MCF 10A (cell line): ENCODE measurements around the gene ARHGEF26. TPM values are rescaled to one million over a fixed set of nuclear protein-coding genes. Genes with fewer than 3 reads are reported as not detected.

Source experiments
- BruUV-seq: library from RNA; stranded (reverse); fragments of 400-500 nt; replicated peaks from 2 replicates; lab custom pipeline; 2021; lab: Mats Ljungman, UMichigan
- CTCF ChIA-PET: fragments of 300-600 bp; sonication (Branson Sonifier 250); formaldehyde crosslinking; extraction: SDS; loops from one replicate; lab custom pipeline; 2021; ENCODE audit warnings: antibody characterized with exemption, inconsistent platforms; lab: Yijun Ruan, JAX
- POLR2A ChIA-PET: fragments of 300-600, 350-650 bp; sonication (Branson Sonifier 250); formaldehyde crosslinking; extraction: SDS; loops from one replicate; lab custom pipeline; 2020; ENCODE audit warnings: antibody characterized with exemption, inconsistent platforms; lab: Yijun Ruan, JAX
- DNase-seq: peaks from one replicate; pipeline ENCODE4 v3.0.0-alpha.2; 2018; ENCODE audit not compliant: unreplicated experiment
- H3K27ac Mint-ChIP-seq: one replicate; pipeline ENCODE4 v1.8.0; 2022; ENCODE audit warnings: mild to moderate bottlenecking, low read depth, mixed read lengths; ENCODE audit not compliant: unreplicated experiment
- H3K27me3 Mint-ChIP-seq: one replicate; pipeline ENCODE4 v1.8.0; 2022; ENCODE audit warnings: mixed read lengths; ENCODE audit not compliant: insufficient read depth, unreplicated experiment
- H3K36me3 Mint-ChIP-seq: one replicate; pipeline ENCODE4 v1.8.0; 2022; ENCODE audit warnings: mild to moderate bottlenecking, moderate library complexity, mixed read lengths; ENCODE audit not compliant: insufficient read depth, unreplicated experiment
- H3K4me1 Mint-ChIP-seq: one replicate; pipeline ENCODE4 v1.8.0; 2022; ENCODE audit warnings: mixed read lengths; ENCODE audit not compliant: insufficient read depth, unreplicated experiment
- H3K4me3 Mint-ChIP-seq: one replicate; pipeline ENCODE4 v1.8.0; 2022; ENCODE audit warnings: mild to moderate bottlenecking, moderate library complexity, mixed read lengths; ENCODE audit not compliant: unreplicated experiment
- H3K9me3 Mint-ChIP-seq: one replicate; pipeline ENCODE4 v1.8.0; 2022; ENCODE audit warnings: mixed read lengths; ENCODE audit not compliant: unreplicated experiment
- intact Hi-C: fragments of 100-400 bp; cut with micrococcal nuclease; formaldehyde crosslinking; loops from 2 replicates; pipeline ENCODE4 v1.14.1; 2022
- total RNA-seq: library from RNA; stranded (reverse); gene quantifications from 2 replicates; pipeline ENCODE4 v1.2.3, GENCODE V29; 2022
- TF ChIP-seq, protein P1 (sequence below): fragments of 200-600 bp; IDR thresholded peaks from one replicate; pipeline ENCODE4 v1.8.0; 2022; ENCODE audit warnings: antibody characterized with exemption, mild to moderate bottlenecking; ENCODE audit not compliant: unreplicated experiment

Gene ARHGEF26
- total RNA-seq, 1 experiment from 2014 or later, result 0.63 TPM

DNA sequence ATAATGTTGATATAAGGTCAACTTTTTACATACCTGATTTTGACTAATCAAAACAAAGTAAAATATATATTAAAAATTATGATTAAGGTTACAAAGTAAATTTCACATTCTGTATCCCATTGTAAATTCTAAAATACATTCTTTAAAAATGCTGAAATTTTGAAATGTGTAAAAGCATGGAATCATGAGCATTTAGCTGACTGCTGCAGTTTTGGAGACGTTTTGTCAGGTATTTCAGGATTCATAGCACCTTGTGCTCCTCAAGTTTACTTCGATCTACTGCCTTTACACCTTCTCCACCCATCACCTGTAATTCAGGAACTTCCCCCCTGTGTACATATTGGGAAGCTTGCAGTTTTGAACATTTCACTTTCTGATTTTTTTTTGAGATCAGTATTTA, 71.0 kb downstream of the ARHGEF26 start:
- Mint-ChIP-seq H3K4me1 (peaks cover 5% of the 10 kb centered on the region), H3K27me3 (no peaks in the 10 kb centered on the region), H3K36me3 (no peaks in the 10 kb centered on the region), H3K27ac (no peak overlapping the region), H3K9me3 (no peaks in the 10 kb centered on the region), H3K4me3 (no peak overlapping the region)
- TF ChIP-seq, protein P1, sequence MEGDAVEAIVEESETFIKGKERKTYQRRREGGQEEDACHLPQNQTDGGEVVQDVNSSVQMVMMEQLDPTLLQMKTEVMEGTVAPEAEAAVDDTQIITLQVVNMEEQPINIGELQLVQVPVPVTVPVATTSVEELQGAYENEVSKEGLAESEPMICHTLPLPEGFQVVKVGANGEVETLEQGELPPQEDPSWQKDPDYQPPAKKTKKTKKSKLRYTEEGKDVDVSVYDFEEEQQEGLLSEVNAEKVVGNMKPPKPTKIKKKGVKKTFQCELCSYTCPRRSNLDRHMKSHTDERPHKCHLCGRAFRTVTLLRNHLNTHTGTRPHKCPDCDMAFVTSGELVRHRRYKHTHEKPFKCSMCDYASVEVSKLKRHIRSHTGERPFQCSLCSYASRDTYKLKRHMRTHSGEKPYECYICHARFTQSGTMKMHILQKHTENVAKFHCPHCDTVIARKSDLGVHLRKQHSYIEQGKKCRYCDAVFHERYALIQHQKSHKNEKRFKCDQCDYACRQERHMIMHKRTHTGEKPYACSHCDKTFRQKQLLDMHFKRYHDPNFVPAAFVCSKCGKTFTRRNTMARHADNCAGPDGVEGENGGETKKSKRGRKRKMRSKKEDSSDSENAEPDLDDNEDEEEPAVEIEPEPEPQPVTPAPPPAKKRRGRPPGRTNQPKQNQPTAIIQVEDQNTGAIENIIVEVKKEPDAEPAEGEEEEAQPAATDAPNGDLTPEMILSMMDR, result no peak
- CTCF ChIA-PET, result no interaction called here
- BruUV-seq, result no TSS peak
- intact Hi-C loops, result no loop called here
- DNase-seq, result no peak
- POLR2A ChIA-PET, result interaction anchor here (0.6 to 0.7 kb wide), 2 partner anchors 343 to 1563 kb away, joined by 3 read pairs; no protein-coding TSS in a partner anchor

DNA sequence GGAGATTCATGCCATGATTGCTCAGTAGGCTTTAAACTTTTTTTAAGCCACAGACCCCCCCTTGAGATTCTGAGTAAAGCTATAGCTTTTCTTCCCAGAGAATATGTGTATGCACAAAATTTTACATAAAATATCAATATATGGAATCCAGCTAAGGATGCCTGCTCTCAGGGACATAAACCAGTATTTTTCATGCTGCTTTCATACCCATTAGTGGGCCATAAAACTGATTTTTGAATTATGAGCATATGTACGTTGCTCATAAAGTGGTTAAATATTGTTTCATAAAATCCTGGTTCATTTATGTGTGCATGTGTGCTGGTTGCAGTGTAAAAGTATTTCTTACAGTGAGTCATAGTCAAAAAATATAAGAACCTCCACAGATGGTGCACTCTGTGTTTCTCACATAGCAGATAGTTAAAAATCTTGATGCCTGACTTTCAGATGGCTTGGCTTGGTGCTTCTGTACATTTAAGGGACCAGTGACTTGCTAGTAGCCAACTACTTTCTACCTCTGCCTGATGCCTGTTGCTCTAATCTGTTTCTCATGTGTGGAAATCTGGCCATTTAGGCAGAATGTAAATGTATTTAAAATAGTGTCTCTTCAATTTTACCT, 71.9 kb downstream of the ARHGEF26 start:
- Mint-ChIP-seq H3K27me3 (no peaks in the 10 kb centered on the region), H3K4me3 (no peak overlapping the region), H3K9me3 (no peaks in the 10 kb centered on the region), H3K4me1 (peaks cover 5% of the 10 kb centered on the region), H3K27ac (no peak overlapping the region), H3K36me3 (no peaks in the 10 kb centered on the region)
- CTCF ChIA-PET, result no interaction called here
- TF ChIP-seq, protein P1, result no peak
- BruUV-seq, result no TSS peak
- POLR2A ChIA-PET, result no interaction called here
- no peak for DNase-seq
- intact Hi-C loops, result no loop called here

DNA sequence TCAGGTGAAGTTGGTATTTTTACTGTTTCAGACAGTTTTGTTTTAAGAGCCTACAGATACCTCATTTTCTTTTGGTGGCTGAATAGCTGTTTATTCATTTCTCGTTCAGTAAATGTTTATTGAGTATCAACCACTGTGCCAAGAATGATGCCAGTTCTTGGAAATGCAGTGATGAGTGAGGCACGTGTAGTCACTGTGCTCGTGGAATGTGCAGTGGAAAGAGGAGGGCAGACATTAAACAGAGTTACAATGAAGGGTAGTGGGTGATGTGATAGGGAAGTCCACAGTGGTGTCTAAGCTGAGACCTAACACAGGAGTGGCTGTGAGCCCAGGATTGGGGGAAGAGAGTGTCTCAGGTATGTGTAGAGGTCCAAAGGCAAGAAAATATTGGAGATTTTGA, 73.7 kb downstream of the ARHGEF26 start:
- Mint-ChIP-seq H3K27me3 (no peaks in the 10 kb centered on the region), H3K4me1 (no peaks in the 10 kb centered on the region), H3K4me3 (no peak overlapping the region), H3K27ac (no peak overlapping the region), H3K9me3 (no peaks in the 10 kb centered on the region), H3K36me3 (no peaks in the 10 kb centered on the region)
- ChIA-PET POLR2A (no interaction called here), CTCF (no interaction called here)
- DNase-seq, result no peak
- TF ChIP-seq, protein P1, result no peak
- no TSS peak for BruUV-seq
- intact Hi-C loops, result no loop called here

DNA sequence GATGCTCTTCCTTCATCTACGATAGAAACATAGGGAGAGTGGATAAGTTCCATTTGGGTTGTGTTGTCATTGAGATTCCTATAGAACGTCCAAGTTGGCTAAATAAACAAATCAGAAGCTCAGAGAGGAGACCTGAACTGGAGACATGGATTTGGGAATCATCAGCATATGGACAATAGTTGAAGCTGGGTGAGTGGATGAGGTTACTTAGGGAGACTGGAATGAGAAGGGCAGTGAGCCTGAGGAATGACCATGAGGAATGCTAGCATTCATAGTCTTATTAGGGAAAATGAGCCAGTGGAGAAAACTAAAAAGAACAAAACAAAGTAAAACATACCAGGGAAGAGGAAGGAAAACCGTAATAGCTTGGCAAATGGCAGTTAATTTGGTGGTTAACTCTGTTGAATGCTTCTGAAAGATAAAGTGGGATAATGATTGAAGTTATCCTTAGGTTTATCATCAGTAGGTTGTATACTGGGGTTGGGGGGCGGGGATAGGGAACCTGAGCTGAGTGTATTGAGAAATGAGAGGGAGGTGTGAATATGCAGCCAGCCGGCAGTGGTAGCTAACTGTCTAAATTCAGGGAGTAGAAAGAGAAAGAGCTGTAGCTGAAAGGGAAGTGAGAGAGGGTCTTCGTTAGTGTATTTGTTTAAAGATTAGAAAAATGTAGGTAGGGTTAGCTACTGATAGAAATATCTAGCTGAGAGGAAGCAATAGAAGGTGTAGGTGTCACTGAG, 74.6 kb downstream of the ARHGEF26 start:
- ChIA-PET POLR2A (interaction anchor here (0.7 kb wide), 1 partner anchor 115 kb away, joined by 3 read pairs; no protein-coding TSS in a partner anchor), CTCF (interaction anchor here (0.7 to 1.1 kb wide), 2 partner anchors 36 to 74 kb away, joined by 3 to 4 read pairs; no protein-coding TSS in a partner anchor)
- DNase-seq, result no peak
- Mint-ChIP-seq H3K27ac (no peak overlapping the region), H3K27me3 (no peaks in the 10 kb centered on the region), H3K4me1 (no peaks in the 10 kb centered on the region), H3K36me3 (no peaks in the 10 kb centered on the region), H3K9me3 (no peaks in the 10 kb centered on the region), H3K4me3 (no peak overlapping the region)
- intact Hi-C loops, result no loop called here
- TF ChIP-seq, protein P1, result no peak
- BruUV-seq, result no TSS peak
